ENCODE results near the gene KCNQ1. TPM values are rescaled to one million over a fixed set of nuclear protein-coding genes. Genes with fewer than 3 reads are reported as not detected.

KCNQ1 gene
- polyA plus RNA-seq, 1 donor from 2014 or later, result not detected

GRCh38 chr11:2860636-2861035 lies 415.8 kb downstream of the KCNQ1 start:
- TF ChIP-seq RAD21 (conservative IDR thresholded peaks at IDR 0.05) (no peak), TAF1 (IDR thresholded peaks at IDR 0.05; ENCODE audit: low read depth) (no peak), EZH2 (IDR thresholded peaks at IDR 0.05; ENCODE audit: borderline replicate concordance, insufficient read depth, low read length, poor library complexity, severe bottlenecking) (no peak), CTCF (IDR thresholded peaks at IDR 0.05; ENCODE audit: poor library complexity, severe bottlenecking) (no peak), EP300 (conservative IDR thresholded peaks at IDR 0.05; ENCODE audit: poor library complexity, severe bottlenecking) (no peak), SMC3 (conservative IDR thresholded peaks at IDR 0.05; ENCODE audit: poor library complexity) (no peak), POLR2AphosphoS5 (IDR thresholded peaks at IDR 0.05) (no peak), REST (IDR thresholded peaks at IDR 0.05; ENCODE audit: borderline replicate concordance) (no peak), MXI1 (conservative IDR thresholded peaks at IDR 0.05; ENCODE audit: poor library complexity, severe bottlenecking) (no peak)
- no peaks in the 10 kb centered on the region for H3K9me2 ChIP-seq (ENCODE audit: insufficient read depth, low read length)
- H4K20me1 ChIP-seq (ENCODE audit: insufficient read depth), result no peaks in the 10 kb centered on the region
- no peaks in the 10 kb centered on the region for H3K36me3 ChIP-seq (ENCODE audit: insufficient read depth, low read length)
- no peak overlapping the region for H2AFZ ChIP-seq (ENCODE audit: low read depth, low read length)
- no peak overlapping the region for H3K4me2 ChIP-seq (ENCODE audit: low read length)
- no peak overlapping the region for H3K4me3 ChIP-seq (ENCODE audit: low read length)
- no peak overlapping the region for H3K9ac ChIP-seq (ENCODE audit: low read length)
- peaks cover 10% of the 10 kb centered on the region for H3K27me3 ChIP-seq (ENCODE audit: insufficient read depth, low read depth, low read length)
- H3K9me3 ChIP-seq (ENCODE audit: low read length), result no peaks in the 10 kb centered on the region
- no peaks in the 10 kb centered on the region for H3F3A ChIP-seq (ENCODE audit: insufficient read depth, low read length, poor library complexity, severe bottlenecking)
- no peaks in the 10 kb centered on the region for H3K79me2 ChIP-seq (replicated peaks; ENCODE audit: insufficient read depth, low read length)
- H3K27ac ChIP-seq (ENCODE audit: low read length), result no peak overlapping the region

- Histone ChIP-seq H3K9me3 (ENCODE audit: low read length) (no peaks in the 10 kb centered on the region), H2AFZ (ENCODE audit: low read depth, low read length) (no peak overlapping the region), H3K36me3 (ENCODE audit: insufficient read depth, low read length) (no peaks in the 10 kb centered on the region), H3K27ac (ENCODE audit: low read length) (no peak overlapping the region), H4K20me1 (ENCODE audit: insufficient read depth) (no peaks in the 10 kb centered on the region), H3K79me2 (replicated peaks; ENCODE audit: insufficient read depth, low read length) (no peaks in the 10 kb centered on the region), H3F3A (ENCODE audit: insufficient read depth, low read length, poor library complexity, severe bottlenecking) (no peaks in the 10 kb centered on the region), H3K9ac (ENCODE audit: low read length) (no peak overlapping the region), H3K27me3 (ENCODE audit: insufficient read depth, low read depth, low read length) (peaks cover 10% of the 10 kb centered on the region), H3K9me2 (ENCODE audit: insufficient read depth, low read length) (no peaks in the 10 kb centered on the region), H3K4me2 (ENCODE audit: low read length) (no peak overlapping the region), H3K4me3 (ENCODE audit: low read length) (no peak overlapping the region)
- TF ChIP-seq MXI1 (conservative IDR thresholded peaks at IDR 0.05; ENCODE audit: poor library complexity, severe bottlenecking), result no peak
- TF ChIP-seq RAD21 (conservative IDR thresholded peaks at IDR 0.05), result no peak
- no peak for TF ChIP-seq EZH2 (IDR thresholded peaks at IDR 0.05; ENCODE audit: borderline replicate concordance, insufficient read depth, low read length, poor library complexity, severe bottlenecking)
- no peak for TF ChIP-seq EP300 (conservative IDR thresholded peaks at IDR 0.05; ENCODE audit: poor library complexity, severe bottlenecking)
Measured at GRCh38 chr11:2862395-2863275, 417.8 kb downstream of the KCNQ1 start.

Data from neural cell (in vitro differentiated cells).